Subcutaneous abdominal adipose tissue (tissue), 5 donors: ENCODE data around the gene ANXA8.
"Not testable (repeated sequence)": the region's sequence is repeated elsewhere in the genome, so short reads cannot be mapped to it uniquely, and the experiment has no call there.

Source experiments
- H3K27ac ChIP-seq: one replicate; pipeline ENCODE4 v1.7.0; 2013; ENCODE audit warnings: low read depth, mild to moderate bottlenecking, inconsistent platforms, low read length, moderate library complexity
- H3K27me3 ChIP-seq, 5 donors: one replicate each; pipeline ENCODE4 v1.7.0; 2013; ENCODE audit warnings: low read length in 5 of 5, inconsistent platforms in 1 of 5; ENCODE audit not compliant: control insufficient read depth in 5 of 5, insufficient read depth in 4 of 5
- H3K36me3 ChIP-seq, 5 donors: one replicate each; pipeline ENCODE4 v1.7.0; 2013; ENCODE audit warnings: low read length in 5 of 5; ENCODE audit not compliant: control insufficient read depth in 5 of 5, insufficient read depth in 5 of 5
- H3K4me1 ChIP-seq, 5 donors: one replicate each; pipeline ENCODE4 v1.7.0; 2013; ENCODE audit warnings: low read length in 5 of 5, mild to moderate bottlenecking in 3 of 5, moderate library complexity in 1 of 5; ENCODE audit not compliant: control insufficient read depth in 5 of 5, insufficient read depth in 5 of 5
- H3K4me3 ChIP-seq, 5 donors: one replicate each; pipeline ENCODE4 v1.7.0; 2013; ENCODE audit warnings: low read length in 5 of 5, low read depth in 1 of 5
- H3K9ac ChIP-seq, 5 donors: one replicate each; pipeline ENCODE4 v1.7.0; 2013; ENCODE audit warnings: low read length in 5 of 5, mild to moderate bottlenecking in 4 of 5, moderate library complexity in 3 of 5
- H3K9me3 ChIP-seq, 5 donors: one replicate each; pipeline ENCODE4 v1.7.0; 2013; ENCODE audit warnings: low read length in 5 of 5; ENCODE audit not compliant: control insufficient read depth in 5 of 5
- donor health status: healthy.
- donor health status: healthy.
- donor health status: healthy.
- donor health status: healthy.
- donor health status: healthy.

ANXA8 gene

GRCh38 chr10:47467458-47467857, 16.5 kb downstream of the ANXA8 start:
- not testable (repeated sequence) for H3K9ac ChIP-seq, H3K27ac ChIP-seq, H3K9me3 ChIP-seq, H3K4me3 ChIP-seq, H3K27me3 ChIP-seq, H3K36me3 ChIP-seq, H3K4me1 ChIP-seq

DNA sequence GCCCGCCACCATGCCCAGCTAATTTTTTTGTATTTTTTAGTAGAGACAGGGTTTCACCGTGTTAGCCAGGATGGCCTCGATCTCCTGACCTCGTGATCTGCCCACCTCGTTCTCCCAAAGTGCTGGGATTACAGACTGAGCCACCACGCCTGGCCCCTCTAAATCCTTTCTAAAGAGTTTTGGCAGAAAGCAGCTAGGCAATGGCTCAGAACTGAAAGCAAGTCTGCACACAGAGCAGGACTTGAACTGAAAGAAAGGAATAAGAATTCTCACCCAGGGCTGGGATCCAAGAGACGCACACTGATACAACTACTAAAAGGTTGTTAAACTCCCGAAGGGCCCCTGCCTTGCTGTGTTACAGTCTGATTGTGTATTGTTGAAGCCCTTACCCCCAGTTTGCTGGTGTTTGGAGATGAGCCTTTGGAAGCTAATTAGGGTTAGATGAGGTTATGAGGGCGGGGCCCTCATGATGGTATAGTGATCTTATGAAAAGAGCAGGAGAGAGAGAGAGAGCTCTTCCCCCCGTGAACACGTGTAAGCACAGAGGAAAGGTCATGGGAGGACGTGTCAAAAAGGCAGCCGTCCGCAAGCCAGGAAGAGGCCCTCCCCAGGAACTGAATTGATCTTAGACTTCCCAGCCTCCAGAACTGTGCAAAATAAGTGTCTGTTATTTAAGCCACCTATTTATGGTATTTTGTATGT, 18.5 kb downstream of the ANXA8 start:
- not testable (repeated sequence) for H3K4me1 ChIP-seq, H3K9ac ChIP-seq, H3K9me3 ChIP-seq, H3K27ac ChIP-seq, H3K4me3 ChIP-seq, H3K36me3 ChIP-seq, H3K27me3 ChIP-seq

DNA sequence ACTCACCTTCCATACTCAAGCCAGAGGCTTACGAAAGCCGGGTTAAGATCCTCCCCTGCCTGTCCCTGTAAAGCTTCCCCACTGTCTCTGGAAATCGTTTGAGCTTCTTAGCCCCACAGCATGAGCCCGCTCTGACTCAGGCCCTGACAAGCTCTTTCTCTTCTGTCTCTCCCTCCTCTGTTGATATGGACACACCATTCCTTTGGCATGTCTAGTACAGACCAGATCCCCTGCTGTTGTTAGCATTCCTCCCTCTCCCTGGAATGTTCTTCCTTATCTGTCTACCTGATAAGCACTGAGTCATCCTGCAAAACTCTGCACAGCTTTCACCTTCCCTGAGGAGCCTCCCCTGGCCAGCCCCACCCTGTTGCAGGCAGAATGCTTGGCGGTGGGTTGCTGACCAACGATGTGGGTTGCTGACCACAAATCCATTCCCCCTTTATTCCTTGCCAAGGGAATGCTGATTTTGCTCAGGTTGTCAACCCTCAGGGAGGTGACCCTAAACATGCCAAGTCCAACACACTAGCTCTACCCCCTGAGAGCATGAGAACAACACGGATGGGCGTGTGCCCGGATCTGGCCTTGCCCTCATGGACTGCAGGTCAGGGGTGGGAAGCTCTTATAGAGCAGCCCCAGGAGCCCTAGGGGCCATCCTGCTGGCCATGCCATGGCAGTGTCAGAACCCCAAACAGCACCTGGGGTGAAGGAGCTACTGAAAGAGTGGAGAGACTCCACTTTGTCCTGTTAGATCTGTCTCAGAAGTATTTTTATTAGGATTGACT, 21.1 kb downstream of the ANXA8 start:
- not testable (repeated sequence) for H3K27me3 ChIP-seq, H3K9ac ChIP-seq, H3K9me3 ChIP-seq, H3K4me3 ChIP-seq, H3K27ac ChIP-seq, H3K36me3 ChIP-seq, H3K4me1 ChIP-seq

DNA sequence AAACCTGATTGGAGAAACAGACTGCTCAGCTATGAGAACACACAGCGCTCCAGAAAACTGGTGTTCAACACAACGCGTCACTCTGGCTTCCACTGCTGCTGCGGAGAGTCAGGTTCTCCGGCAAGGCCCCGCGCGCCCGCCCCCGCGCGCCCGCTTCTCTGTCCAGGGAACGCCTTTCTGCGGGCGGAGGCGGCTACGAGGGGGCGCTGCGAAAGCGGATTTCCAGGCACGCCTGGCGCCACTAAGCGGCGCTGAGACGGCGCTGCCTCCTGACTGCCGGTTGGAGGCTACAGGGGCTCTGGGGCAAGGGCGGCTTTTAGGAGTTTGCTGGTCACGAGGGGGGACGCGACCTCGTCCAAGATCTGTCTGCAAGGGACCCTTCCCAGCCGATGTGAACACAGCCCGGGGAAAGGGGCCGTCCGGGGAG, 22.6 kb downstream of the ANXA8 start:
- H3K9ac ChIP-seq, H3K4me1 ChIP-seq, H3K27ac ChIP-seq, H3K4me3 ChIP-seq, H3K9me3 ChIP-seq, H3K27me3 ChIP-seq, H3K36me3 ChIP-seq: not testable (repeated sequence)

DNA sequence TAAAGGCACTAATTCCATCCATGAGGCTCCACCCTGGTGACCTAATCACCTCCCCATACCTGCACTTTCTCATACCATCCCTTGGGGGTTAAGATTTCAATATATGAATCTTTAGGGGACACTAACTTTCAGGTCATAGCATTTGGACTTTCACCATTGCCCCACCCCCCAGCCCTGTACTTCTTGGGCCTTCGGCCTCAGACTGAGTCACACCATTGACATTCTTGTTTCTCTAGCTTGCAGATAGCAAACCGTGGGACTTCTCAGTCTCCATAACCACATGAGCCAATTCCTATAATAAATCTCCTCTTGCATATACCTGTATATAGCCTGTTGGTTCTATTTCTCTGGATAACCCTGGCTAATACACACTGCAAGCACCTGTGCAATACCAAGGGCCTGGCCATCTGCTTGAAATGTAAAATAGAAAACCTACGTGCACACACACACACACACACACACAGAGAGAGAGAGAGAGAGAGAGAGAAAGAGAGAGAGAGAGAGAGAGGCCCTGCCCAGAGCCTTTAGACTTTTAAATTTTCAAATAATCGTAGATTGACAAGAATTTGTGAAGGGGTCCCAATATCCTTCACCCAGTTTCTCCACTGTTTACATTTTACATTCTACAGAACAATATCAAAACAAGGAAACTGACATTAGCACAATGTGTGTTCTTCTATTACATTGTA, 25.3 kb downstream of the ANXA8 start:
- Histone ChIP-seq H3K27ac (no peak overlapping the region), H3K4me1 (peaks cover 0 to 4% (median 0%) of the 10 kb centered on the region in 5 donors), H3K9ac (no peak overlapping the region), H3K27me3 (peaks cover 0 to 2% (median 0%) of the 10 kb centered on the region in 5 donors), H3K4me3 (no peak overlapping the region), H3K9me3 (no peaks in the 10 kb centered on the region), H3K36me3 (no peaks in the 10 kb centered on the region)

DNA sequence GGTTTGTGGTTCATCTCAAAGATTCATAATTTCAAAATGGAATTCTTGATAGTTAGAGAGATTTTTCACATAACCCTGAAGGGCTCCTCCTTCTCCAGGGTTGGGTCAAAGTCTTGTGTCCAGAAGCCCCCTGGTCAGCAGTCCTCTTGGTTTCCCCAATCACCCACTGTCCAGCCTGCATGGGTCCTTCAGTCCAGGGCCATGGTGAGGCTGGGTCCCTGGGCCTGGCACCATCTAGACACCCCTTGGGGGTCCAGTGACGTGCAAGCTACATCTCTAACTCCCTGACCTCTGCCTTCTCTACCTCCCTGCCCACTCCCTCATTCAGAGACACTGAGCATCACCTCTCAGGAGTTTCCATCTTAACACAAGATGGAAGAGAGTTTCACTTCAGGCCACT, 26.1 kb downstream of the ANXA8 start:
- Histone ChIP-seq H3K9me3 (no peaks in the 10 kb centered on the region), H3K36me3 (no peaks in the 10 kb centered on the region), H3K27me3 (peaks cover 0 to 2% (median 0%) of the 10 kb centered on the region in 5 donors), H3K27ac (no peak overlapping the region), H3K9ac (no peak overlapping the region), H3K4me1 (peaks cover 0 to 5% (median 0%) of the 10 kb centered on the region in 5 donors), H3K4me3 (no peak overlapping the region)

GRCh38 chr10:47457528-47457820, 26.4 kb downstream of the ANXA8 start:
- Histone ChIP-seq H3K9ac (no peak overlapping the region), H3K4me1 (peaks cover 0 to 5% (median 0%) of the 10 kb centered on the region in 5 donors), H3K27me3 (peaks cover 0 to 2% (median 0%) of the 10 kb centered on the region in 5 donors), H3K36me3 (no peaks in the 10 kb centered on the region), H3K27ac (no peak overlapping the region), H3K9me3 (no peaks in the 10 kb centered on the region), H3K4me3 (no peak overlapping the region)

- H3K27ac ChIP-seq = no peak overlapping the region
- peaks cover 0 to 5% (median 0%) of the 10 kb centered on the region in 5 donors for H3K4me1 ChIP-seq
- H3K9ac ChIP-seq = no peak overlapping the region
- H3K27me3 ChIP-seq = peaks cover 0 to 5% (median 2%) of the 10 kb centered on the region in 5 donors
- H3K9me3 ChIP-seq = no peaks in the 10 kb centered on the region
- H3K4me3 ChIP-seq = no peak overlapping the region
- H3K36me3 ChIP-seq = no peaks in the 10 kb centered on the region
These were observed 27.0 kb downstream of the ANXA8 start for GRCh38 chr10:47456794-47457527.

DNA sequence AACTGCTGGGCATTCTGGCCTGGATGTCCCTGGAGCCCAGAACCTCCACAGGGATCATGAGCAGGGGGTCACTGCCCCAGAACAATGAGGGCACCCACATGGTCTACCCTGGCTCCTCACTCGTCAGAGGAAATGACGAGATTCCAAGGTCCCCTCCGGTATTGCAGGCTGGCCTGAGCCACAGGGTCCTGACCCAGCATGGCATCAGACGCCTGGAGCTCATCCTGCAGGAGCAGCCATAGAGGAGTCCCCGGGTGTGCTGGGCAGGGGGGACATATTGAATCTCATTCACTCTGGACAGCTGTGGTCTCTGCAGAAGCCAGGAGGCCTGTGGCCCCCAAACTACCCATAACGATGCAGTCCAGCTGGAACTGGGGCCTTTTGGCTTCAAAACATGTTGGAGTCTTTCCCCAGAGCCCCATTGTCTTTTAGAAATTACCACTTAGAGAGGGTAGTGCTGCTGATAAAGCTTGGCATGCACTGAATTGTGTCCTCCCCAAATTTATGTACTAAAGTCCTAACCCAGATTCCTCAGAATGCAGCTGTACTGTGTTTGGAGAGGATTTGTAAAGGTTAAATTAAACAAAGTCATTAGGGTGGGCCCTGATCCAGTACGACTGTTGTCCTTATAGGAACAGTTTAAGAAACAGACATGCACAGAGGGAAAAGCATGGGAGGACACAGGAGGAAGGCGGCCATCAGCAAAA, 27.7 kb downstream of the ANXA8 start:
- Histone ChIP-seq H3K4me1 (peaks cover 0 to 5% (median 0%) of the 10 kb centered on the region in 5 donors), H3K4me3 (no peak overlapping the region), H3K36me3 (no peaks in the 10 kb centered on the region), H3K27me3 (peaks cover 0 to 5% (median 2%) of the 10 kb centered on the region in 5 donors), H3K9ac (no peak overlapping the region), H3K27ac (no peak overlapping the region), H3K9me3 (no peaks in the 10 kb centered on the region)
